NCI-H345 treated with DMSO at 0.1 percent for 48 hours (cell line): Measurements from ENCODE around the gene COMMD9.

Experiments used
- DNase-seq: peaks from one replicate; lab custom pipeline; 2025; ENCODE audit not compliant: unreplicated experiment; lab: John Stamatoyannopoulos, UW

COMMD9 gene

GRCh38 chr11:36224209-36224882 is 64.9 kb downstream of the COMMD9 start:
- no peak for DNase-seq

- no peak for DNase-seq
Measured at GRCh38 chr11:36222831-36223635, 66.2 kb downstream of the COMMD9 start.
